SK-N-SH treated with all-trans-retinoic acid at 6 μM for 48 hours (cell line): ENCODE data around the gene FGF13.

Source experiments
- ATAC-seq: fragments of 200-7000 bp; cut with Tn5 transposase; 3 replicates; pipeline ENCODE4 v1.9.1; 2020; ENCODE audit warnings: mild to moderate bottlenecking, moderate library complexity
- ARNTL ChIP-seq: fragments of 450-650 bp; formaldehyde crosslinking; IDR thresholded peaks from 2 replicates; pipeline ENCODE4 v1.5.0; 2020; ENCODE audit warnings: low read depth, mild to moderate bottlenecking, moderate library complexity, borderline replicate concordance
- BACH2 ChIP-seq: fragments of 250-450 bp; sonication (Bioruptor Pico); IDR thresholded peaks from 2 replicates; pipeline ENCODE4 v1.9.0; 2021; ENCODE audit warnings: mild to moderate bottlenecking, borderline replicate concordance
- CSDC2 ChIP-seq: fragments of 250-450 bp; sonication (Bioruptor Pico); IDR thresholded peaks from 2 replicates; pipeline ENCODE4 v1.5.0; 2020; ENCODE audit warnings: mild to moderate bottlenecking, moderate library complexity
- ESRRG ChIP-seq: fragments of 250-450 bp; sonication (Bioruptor Pico); IDR thresholded peaks from 2 replicates; pipeline ENCODE4 v1.6.1; 2021; ENCODE audit warnings: mild to moderate bottlenecking
- GLIS3 ChIP-seq: fragments of 250-450 bp; sonication (Bioruptor Pico); IDR thresholded peaks from 2 replicates; pipeline ENCODE4 v1.5.0; 2020; ENCODE audit warnings: mild to moderate bottlenecking, moderate library complexity
- ISL1 ChIP-seq: fragments of 250-450 bp; sonication (Bioruptor Pico); IDR thresholded peaks from 2 replicates; pipeline ENCODE4 v2.1.2; 2022; ENCODE audit warnings: mild to moderate bottlenecking, moderate library complexity
- OSR1 ChIP-seq: fragments of 250-450 bp; sonication (Bioruptor Pico); IDR thresholded peaks from 2 replicates; pipeline ENCODE4 v1.8.0; 2022; ENCODE audit warnings: moderate library complexity, mild to moderate bottlenecking, inconsistent platforms
- PPARA ChIP-seq: fragments of 250-450 bp; sonication (Bioruptor Pico); IDR thresholded peaks from 2 replicates; pipeline ENCODE4 v1.5.0; 2020; ENCODE audit warnings: mild to moderate bottlenecking, borderline replicate concordance
- RARB ChIP-seq: fragments of 250-450 bp; sonication (Bioruptor Pico); IDR thresholded peaks from 2 replicates; pipeline ENCODE4 v1.8.0; 2021; ENCODE audit warnings: mild to moderate bottlenecking, moderate library complexity
- SNAI2 ChIP-seq: fragments of 250-450 bp; sonication (Bioruptor Pico); IDR thresholded peaks from 2 replicates; pipeline ENCODE4 v1.5.0; 2020; ENCODE audit warnings: mild to moderate bottlenecking, moderate library complexity
- TCF4 ChIP-seq: fragments of 250-450 bp; sonication (Bioruptor Pico); IDR thresholded peaks from 2 replicates; pipeline ENCODE4 v1.8.0; 2021; ENCODE audit warnings: mild to moderate bottlenecking, moderate library complexity, borderline replicate concordance
- TOX ChIP-seq: fragments of 250-450 bp; sonication (Bioruptor Pico); IDR thresholded peaks from 2 replicates; pipeline ENCODE4 v1.8.0; 2021; ENCODE audit warnings: mild to moderate bottlenecking, moderate library complexity, borderline replicate concordance
- ZC3H10 ChIP-seq: fragments of 250-450 bp; sonication (Bioruptor Pico); IDR thresholded peaks from 2 replicates; pipeline ENCODE4 v1.5.1; 2021; ENCODE audit warnings: mild to moderate bottlenecking, moderate library complexity
- ZFP3 ChIP-seq: fragments of 250-450 bp; sonication (Bioruptor Pico); IDR thresholded peaks from 2 replicates; pipeline ENCODE4 v1.5.0; 2020; ENCODE audit warnings: mild to moderate bottlenecking, moderate library complexity
- ZFP30 ChIP-seq: fragments of 450-650 bp; formaldehyde crosslinking; IDR thresholded peaks from 2 replicates; pipeline ENCODE4 v1.5.0; 2022; ENCODE audit warnings: mild to moderate bottlenecking, moderate library complexity
- ZNF565 ChIP-seq: fragments of 450-650 bp; formaldehyde crosslinking; conservative IDR thresholded peaks from 2 replicates; pipeline ENCODE4 v1.5.0; 2020; ENCODE audit warnings: low read depth, mild to moderate bottlenecking, moderate library complexity
- ZNF70 ChIP-seq: fragments of 450-650 bp; formaldehyde crosslinking; IDR thresholded peaks from 2 replicates; pipeline ENCODE4 v1.5.0; 2020; ENCODE audit warnings: mild to moderate bottlenecking, moderate library complexity
- TF ChIP-seq, protein P1 (sequence below): fragments of 250-450 bp; sonication (Bioruptor Pico); IDR thresholded peaks from 2 replicates; pipeline ENCODE4 v1.5.0; 2020; ENCODE audit warnings: mild to moderate bottlenecking, moderate library complexity
- TF ChIP-seq, protein P2 (sequence below): fragments of 250-450 bp; sonication (Bioruptor Pico); IDR thresholded peaks from 2 replicates; pipeline ENCODE4 v1.8.0; 2020; ENCODE audit warnings: mild to moderate bottlenecking, moderate library complexity, borderline replicate concordance
- TF ChIP-seq, protein P3 (sequence below): fragments of 250-450 bp; sonication (Bioruptor Pico); IDR thresholded peaks from 2 replicates; pipeline ENCODE4 v1.8.0; 2021; ENCODE audit warnings: low read depth, mild to moderate bottlenecking, moderate library complexity, borderline replicate concordance
- TF ChIP-seq, protein P4 (sequence below): fragments of 250-450 bp; sonication (Bioruptor Pico); IDR thresholded peaks from 2 replicates; pipeline ENCODE4 v1.5.1; 2020; ENCODE audit warnings: low read depth, mild to moderate bottlenecking, moderate library complexity

FGF13 gene

DNA sequence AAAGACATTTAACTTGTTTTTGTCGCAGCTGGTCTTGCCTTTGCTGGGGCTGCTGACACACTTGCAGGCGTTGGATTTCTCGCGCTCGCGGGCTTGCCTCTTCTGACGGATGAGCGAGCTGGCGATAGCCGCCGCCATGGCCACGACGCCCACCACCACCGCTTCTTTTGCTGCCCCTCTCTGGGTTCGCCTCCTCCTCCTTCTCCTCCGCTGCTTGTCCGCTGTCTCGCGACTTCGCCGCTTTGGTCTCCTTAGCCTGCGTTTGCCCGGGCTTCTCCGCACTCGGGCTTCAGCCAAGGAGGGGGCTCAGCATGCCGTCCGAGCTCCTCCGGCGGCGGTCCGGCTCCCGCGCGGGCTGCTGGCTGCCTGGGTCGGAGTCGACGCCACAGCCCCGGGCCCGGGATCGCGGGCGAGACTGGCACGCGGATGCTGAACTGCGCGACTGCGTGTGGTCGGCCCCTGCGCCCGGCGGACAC, 613 bp downstream of the FGF13 start:
- TF ChIP-seq ZFP30 (CRISPR knock-in tag) (no peak), RARB (CRISPR knock-in tag) (no peak)
- ATAC-seq, result no peak

DNA sequence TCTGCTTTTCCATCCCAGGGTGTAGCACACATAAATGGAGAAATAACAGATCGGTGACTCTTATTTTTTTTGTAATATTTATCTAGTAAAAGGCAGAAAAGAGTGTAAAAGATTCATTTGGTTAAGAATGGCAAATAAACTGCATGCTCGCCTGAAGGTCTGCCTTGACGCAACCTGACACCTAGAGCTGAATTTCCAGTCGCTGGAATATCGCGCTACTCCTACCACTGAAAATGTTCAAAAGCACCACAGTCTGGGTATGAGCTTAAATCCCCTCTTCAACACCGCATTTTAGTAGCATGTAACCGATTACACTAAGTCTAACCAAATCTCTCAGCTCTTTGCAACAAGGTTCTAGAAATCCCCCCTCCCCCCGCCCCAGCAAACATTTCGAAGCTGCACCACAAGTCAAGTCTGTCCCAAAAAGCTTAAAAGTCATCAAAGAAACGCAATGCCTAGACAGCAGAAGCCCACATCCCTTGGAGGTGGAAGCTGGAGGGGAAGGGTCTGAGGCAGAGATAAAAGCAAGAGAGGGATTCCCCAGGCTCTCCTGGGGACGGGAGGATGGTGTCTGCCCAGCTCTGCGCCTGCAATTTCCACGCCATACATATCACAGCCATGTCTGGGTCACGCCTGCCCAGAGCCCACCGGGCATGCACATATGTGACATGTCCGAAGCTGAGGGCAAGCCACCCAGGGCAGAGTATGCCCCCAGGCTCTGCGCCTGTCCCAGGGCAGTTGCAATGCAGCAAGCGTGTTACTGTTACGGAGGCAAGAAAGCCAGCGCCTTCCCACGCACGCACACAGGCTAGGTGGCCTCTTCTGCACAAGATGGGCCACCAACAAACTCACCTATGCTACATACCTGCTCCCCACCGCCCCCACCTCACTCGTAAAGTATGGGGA, 1.4 kb downstream of the FGF13 start:
- no peak for ATAC-seq
- TF ChIP-seq ZC3H10 (no peak), ZNF565 (CRISPR knock-in tag) (no peak), ZFP30 (CRISPR knock-in tag) (no peak)

DNA sequence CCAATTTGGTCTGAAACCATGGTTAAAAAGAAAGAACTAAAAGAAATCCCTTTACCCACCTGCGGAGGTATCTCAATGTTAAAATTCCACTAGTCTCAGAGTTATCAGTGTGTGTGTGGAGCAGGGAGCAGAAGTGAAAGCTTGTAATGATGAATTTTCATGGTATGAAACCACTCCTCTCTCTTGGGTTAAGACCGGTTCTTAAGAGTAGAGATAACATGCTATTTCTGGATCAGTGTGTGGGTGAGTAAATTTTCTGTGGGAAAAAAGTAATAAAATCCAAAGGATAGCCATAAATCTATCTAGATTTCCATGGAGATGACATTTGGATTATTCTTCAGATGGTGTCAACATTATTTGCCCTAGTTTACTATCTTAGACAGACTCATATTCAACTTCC, 3.2 kb downstream of the FGF13 start:
- TF ChIP-seq ZC3H10, result no peak
- TF ChIP-seq ZFP3 (CRISPR knock-in tag), result no peak
- TF ChIP-seq, protein P1, sequence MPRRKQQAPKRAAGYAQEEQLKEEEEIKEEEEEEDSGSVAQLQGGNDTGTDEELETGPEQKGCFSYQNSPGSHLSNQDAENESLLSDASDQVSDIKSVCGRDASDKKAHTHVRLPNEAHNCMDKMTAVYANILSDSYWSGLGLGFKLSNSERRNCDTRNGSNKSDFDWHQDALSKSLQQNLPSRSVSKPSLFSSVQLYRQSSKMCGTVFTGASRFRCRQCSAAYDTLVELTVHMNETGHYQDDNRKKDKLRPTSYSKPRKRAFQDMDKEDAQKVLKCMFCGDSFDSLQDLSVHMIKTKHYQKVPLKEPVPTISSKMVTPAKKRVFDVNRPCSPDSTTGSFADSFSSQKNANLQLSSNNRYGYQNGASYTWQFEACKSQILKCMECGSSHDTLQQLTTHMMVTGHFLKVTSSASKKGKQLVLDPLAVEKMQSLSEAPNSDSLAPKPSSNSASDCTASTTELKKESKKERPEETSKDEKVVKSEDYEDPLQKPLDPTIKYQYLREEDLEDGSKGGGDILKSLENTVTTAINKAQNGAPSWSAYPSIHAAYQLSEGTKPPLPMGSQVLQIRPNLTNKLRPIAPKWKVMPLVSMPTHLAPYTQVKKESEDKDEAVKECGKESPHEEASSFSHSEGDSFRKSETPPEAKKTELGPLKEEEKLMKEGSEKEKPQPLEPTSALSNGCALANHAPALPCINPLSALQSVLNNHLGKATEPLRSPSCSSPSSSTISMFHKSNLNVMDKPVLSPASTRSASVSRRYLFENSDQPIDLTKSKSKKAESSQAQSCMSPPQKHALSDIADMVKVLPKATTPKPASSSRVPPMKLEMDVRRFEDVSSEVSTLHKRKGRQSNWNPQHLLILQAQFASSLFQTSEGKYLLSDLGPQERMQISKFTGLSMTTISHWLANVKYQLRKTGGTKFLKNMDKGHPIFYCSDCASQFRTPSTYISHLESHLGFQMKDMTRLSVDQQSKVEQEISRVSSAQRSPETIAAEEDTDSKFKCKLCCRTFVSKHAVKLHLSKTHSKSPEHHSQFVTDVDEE (CRISPR knock-in tag), result no peak
- no peak for TF ChIP-seq OSR1 (CRISPR knock-in tag)
- no peak for TF ChIP-seq SNAI2 (CRISPR knock-in tag)
- TF ChIP-seq, protein P2, sequence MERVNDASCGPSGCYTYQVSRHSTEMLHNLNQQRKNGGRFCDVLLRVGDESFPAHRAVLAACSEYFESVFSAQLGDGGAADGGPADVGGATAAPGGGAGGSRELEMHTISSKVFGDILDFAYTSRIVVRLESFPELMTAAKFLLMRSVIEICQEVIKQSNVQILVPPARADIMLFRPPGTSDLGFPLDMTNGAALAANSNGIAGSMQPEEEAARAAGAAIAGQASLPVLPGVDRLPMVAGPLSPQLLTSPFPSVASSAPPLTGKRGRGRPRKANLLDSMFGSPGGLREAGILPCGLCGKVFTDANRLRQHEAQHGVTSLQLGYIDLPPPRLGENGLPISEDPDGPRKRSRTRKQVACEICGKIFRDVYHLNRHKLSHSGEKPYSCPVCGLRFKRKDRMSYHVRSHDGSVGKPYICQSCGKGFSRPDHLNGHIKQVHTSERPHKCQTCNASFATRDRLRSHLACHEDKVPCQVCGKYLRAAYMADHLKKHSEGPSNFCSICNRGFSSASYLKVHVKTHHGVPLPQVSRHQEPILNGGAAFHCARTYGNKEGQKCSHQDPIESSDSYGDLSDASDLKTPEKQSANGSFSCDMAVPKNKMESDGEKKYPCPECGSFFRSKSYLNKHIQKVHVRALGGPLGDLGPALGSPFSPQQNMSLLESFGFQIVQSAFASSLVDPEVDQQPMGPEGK (CRISPR knock-in tag), result no peak
- no peak for TF ChIP-seq TOX
- TF ChIP-seq TCF4 (CRISPR knock-in tag), result no peak
- no peak for TF ChIP-seq ZNF70
- no peak for TF ChIP-seq BACH2
- TF ChIP-seq RARB (CRISPR knock-in tag), result no peak
- no peak for TF ChIP-seq CSDC2 (CRISPR knock-in tag)
- TF ChIP-seq ZNF565 (CRISPR knock-in tag), result no peak
- no peak for TF ChIP-seq GLIS3 (CRISPR knock-in tag)
- TF ChIP-seq, protein P3, sequence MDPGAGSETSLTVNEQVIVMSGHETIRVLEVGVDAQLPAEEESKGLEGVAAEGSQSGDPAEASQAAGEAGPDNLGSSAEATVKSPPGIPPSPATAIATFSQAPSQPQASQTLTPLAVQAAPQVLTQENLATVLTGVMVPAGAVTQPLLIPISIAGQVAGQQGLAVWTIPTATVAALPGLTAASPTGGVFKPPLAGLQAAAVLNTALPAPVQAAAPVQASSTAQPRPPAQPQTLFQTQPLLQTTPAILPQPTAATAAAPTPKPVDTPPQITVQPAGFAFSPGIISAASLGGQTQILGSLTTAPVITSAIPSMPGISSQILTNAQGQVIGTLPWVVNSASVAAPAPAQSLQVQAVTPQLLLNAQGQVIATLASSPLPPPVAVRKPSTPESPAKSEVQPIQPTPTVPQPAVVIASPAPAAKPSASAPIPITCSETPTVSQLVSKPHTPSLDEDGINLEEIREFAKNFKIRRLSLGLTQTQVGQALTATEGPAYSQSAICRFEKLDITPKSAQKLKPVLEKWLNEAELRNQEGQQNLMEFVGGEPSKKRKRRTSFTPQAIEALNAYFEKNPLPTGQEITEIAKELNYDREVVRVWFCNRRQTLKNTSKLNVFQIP, result no peak
- no peak for TF ChIP-seq ZFP30 (CRISPR knock-in tag)
- TF ChIP-seq ESRRG (CRISPR knock-in tag), result no peak
- ATAC-seq, result no peak

DNA sequence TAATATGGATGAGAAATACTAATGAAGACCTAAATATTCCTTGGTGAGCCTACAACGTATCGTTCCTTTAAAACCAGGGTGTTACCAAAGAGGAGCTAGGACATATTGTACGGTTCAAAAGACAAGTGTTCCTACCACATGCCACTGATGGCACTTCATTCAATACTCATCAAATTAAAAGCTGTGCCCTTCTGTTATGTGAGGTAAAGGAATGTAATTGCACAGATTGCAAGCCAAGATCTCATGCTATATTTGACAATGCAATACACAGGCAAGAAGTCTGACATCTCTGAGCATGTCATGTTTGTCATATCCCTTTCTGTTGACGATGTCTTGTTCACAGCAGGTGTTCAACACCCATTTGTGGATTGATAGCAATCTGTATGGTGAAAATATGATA, 6.9 kb downstream of the FGF13 start:
- no peak for ATAC-seq
- TF ChIP-seq ARNTL (CRISPR knock-in tag), result no peak
- TF ChIP-seq PPARA, result no peak
- TF ChIP-seq TCF4 (CRISPR knock-in tag), result no peak
- TF ChIP-seq ZNF565 (CRISPR knock-in tag), result no peak
- no peak for TF ChIP-seq ZFP3 (CRISPR knock-in tag)
- TF ChIP-seq ISL1 (CRISPR knock-in tag), result no peak
- TF ChIP-seq, protein P1 (CRISPR knock-in tag), result no peak
- TF ChIP-seq TOX, result no peak
- TF ChIP-seq, protein P4, sequence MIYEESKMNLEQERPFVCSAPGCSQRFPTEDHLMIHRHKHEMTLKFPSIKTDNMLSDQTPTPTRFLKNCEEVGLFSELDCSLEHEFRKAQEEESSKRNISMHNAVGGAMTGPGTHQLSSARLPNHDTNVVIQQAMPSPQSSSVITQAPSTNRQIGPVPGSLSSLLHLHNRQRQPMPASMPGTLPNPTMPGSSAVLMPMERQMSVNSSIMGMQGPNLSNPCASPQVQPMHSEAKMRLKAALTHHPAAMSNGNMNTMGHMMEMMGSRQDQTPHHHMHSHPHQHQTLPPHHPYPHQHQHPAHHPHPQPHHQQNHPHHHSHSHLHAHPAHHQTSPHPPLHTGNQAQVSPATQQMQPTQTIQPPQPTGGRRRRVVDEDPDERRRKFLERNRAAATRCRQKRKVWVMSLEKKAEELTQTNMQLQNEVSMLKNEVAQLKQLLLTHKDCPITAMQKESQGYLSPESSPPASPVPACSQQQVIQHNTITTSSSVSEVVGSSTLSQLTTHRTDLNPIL (CRISPR knock-in tag), result no peak
- TF ChIP-seq, protein P3, result no peak
- TF ChIP-seq ZNF70, result no peak
- TF ChIP-seq OSR1 (CRISPR knock-in tag), result no peak
- no peak for TF ChIP-seq BACH2
- TF ChIP-seq SNAI2 (CRISPR knock-in tag), result no peak
